Measurements from ENCODE around the gene MTREX. TPM values are rescaled to one million over a fixed set of nuclear protein-coding genes. Genes with fewer than 3 reads are reported as not detected.

Gene MTREX
- total and polyA plus RNA-seq, 2 of the 8 experiments (the other 6 are each of a cell fraction or from before 2014, with no cell fraction given): 16.0 to 130 TPM

DNA sequence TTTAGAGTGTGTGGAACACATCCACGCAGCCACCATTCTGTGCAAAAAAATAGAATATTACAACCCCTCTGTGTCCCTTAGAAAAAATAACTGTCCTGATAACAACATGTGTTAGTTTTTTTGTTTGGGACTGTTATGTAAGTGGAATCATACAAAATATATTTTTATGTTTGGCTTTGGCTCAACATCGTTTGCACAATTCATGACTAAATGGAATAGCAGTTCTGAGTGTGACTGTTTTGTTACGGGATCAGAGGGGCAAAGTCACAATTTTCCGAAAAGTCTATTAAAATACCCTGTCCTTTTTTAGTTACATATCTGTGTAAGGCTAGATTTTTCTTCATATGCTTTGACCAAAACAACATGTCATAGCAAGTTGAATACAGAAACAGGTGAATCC, 12.8 kb downstream of the MTREX start (continued):
- no peak for TF ChIP-seq CBX5 (IDR thresholded peaks at IDR 0.05; ENCODE audit: low read depth, low read length)
- no peak for TF ChIP-seq POLR2A (IDR thresholded peaks at IDR 0.05; ENCODE audit: control extremely low read depth in 1 of 2, low read depth in 2 of 2, low read length in 2 of 2)
- TF ChIP-seq MAFK (IDR thresholded peaks at IDR 0.05; ENCODE audit: low read depth, low read length): no peak
